ENCODE results near the gene AP5Z1.

The AP5Z1 gene

DNA sequence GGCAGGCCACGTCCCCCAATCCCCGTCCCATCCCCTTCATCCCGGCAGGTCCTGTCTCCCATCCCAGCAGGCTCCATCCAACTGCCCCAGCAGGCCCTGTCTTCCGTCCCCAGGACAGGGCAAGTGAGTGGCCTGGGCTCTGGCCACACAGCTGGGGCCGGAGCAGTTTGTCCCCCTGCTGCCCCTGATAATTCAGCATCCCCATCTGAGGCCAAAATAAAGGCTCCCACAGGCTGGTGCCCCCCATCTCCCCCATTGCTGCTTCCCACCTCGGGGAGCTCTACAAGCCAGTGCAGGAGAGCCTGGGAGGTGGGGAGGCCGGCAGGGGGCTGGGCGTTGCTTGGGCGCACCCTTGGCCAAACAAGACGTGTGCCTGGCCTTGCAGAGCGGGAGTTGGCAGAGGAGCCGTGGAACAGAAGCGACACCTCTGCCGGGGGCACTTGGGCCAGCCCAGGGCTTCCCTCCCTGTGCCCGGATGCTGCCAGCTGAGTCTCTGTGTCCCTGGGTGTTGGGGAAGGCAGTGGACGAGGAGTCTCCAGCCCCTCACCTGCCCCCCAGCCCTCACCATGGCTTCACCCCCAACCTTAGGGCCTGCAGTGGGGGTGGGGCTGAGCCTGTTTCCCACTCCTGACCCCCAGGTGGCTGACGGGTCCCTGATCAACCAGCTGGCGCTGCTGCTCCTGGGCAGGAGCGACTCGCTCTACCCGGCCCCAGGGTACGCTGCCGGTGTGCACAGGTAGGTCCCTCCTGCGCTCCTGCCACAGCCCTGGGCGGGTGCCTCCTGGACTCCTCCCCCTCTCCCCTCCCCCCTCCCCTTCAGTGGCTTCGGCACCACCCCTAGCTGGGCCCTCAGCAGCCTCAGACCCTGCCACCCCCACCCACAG is 14.0 kb downstream of the AP5Z1 start:
- H3K4me1 ChIP-seq (ENCODE audit: insufficient read depth, poor library complexity, severe bottlenecking): no peaks in the 10 kb centered on the region
- no peak overlapping the region for H3K4me3 ChIP-seq (ENCODE audit: severe bottlenecking)
- H3K27me3 ChIP-seq (ENCODE audit: insufficient read depth, poor library complexity, severe bottlenecking): no peaks in the 10 kb centered on the region
- H3K9me3 ChIP-seq (ENCODE audit: severe bottlenecking): no peaks in the 10 kb centered on the region
- peaks cover 22% of the 10 kb centered on the region for H3K36me3 ChIP-seq (ENCODE audit: low read depth)
- DNase-seq (ENCODE audit: low spot score) (peak; percentile 56), ATAC-seq (ENCODE audit: low read depth) (no peak)
- TF ChIP-seq, protein P1, sequence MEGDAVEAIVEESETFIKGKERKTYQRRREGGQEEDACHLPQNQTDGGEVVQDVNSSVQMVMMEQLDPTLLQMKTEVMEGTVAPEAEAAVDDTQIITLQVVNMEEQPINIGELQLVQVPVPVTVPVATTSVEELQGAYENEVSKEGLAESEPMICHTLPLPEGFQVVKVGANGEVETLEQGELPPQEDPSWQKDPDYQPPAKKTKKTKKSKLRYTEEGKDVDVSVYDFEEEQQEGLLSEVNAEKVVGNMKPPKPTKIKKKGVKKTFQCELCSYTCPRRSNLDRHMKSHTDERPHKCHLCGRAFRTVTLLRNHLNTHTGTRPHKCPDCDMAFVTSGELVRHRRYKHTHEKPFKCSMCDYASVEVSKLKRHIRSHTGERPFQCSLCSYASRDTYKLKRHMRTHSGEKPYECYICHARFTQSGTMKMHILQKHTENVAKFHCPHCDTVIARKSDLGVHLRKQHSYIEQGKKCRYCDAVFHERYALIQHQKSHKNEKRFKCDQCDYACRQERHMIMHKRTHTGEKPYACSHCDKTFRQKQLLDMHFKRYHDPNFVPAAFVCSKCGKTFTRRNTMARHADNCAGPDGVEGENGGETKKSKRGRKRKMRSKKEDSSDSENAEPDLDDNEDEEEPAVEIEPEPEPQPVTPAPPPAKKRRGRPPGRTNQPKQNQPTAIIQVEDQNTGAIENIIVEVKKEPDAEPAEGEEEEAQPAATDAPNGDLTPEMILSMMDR (IDR thresholded peaks at IDR 0.05; ENCODE audit: poor library complexity, severe bottlenecking): no peak
- no peak overlapping the region for H3K27ac ChIP-seq (ENCODE audit: poor library complexity, severe bottlenecking)

- ATAC-seq (ENCODE audit: low read depth) (no peak), DNase-seq (ENCODE audit: low spot score) (no peak)
- Histone ChIP-seq H3K36me3 (ENCODE audit: low read depth) (peaks cover 22% of the 10 kb centered on the region), H3K4me3 (ENCODE audit: severe bottlenecking) (no peak overlapping the region), H3K9me3 (ENCODE audit: severe bottlenecking) (no peaks in the 10 kb centered on the region), H3K4me1 (ENCODE audit: insufficient read depth, poor library complexity, severe bottlenecking) (no peaks in the 10 kb centered on the region), H3K27ac (ENCODE audit: poor library complexity, severe bottlenecking) (no peak overlapping the region), H3K27me3 (ENCODE audit: insufficient read depth, poor library complexity, severe bottlenecking) (no peaks in the 10 kb centered on the region)
- TF ChIP-seq, protein P1 (IDR thresholded peaks at IDR 0.05; ENCODE audit: poor library complexity, severe bottlenecking): no peak
Observed at GRCh38 chr7:4790078-4790465, 14.6 kb downstream of the AP5Z1 start.

DNA sequence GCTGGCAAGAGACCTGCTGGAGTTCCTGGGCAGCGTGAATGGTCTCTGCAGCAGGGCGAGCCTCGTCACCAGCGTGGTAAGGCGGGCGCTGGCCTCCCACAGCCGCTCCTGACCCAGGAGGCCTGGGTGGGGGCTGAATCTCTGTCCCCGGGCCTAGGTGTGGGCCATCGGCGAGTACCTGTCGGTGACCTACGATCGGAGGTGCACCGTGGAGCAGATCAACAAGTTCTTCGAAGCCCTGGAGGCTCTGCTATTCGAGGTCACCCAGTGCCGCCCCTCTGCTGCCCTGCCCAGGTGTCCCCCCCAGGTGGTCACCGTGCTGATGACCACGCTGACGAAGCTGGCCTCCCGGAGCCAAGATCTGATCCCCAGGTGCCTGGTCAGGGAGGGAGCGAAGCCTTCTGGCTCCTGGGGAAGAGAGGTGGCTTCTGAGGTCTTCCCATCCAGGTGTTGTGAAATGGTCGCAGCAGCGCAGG is 15.1 kb downstream of the AP5Z1 start:
- Histone ChIP-seq H3K27me3 (ENCODE audit: insufficient read depth, poor library complexity, severe bottlenecking) (no peaks in the 10 kb centered on the region), H3K4me3 (ENCODE audit: severe bottlenecking) (no peak overlapping the region), H3K36me3 (ENCODE audit: low read depth) (peaks cover 22% of the 10 kb centered on the region), H3K27ac (ENCODE audit: poor library complexity, severe bottlenecking) (no peak overlapping the region), H3K9me3 (ENCODE audit: severe bottlenecking) (no peaks in the 10 kb centered on the region), H3K4me1 (ENCODE audit: insufficient read depth, poor library complexity, severe bottlenecking) (no peaks in the 10 kb centered on the region)
- ATAC-seq (ENCODE audit: low read depth): no peak
- TF ChIP-seq, protein P1 (IDR thresholded peaks at IDR 0.05; ENCODE audit: poor library complexity, severe bottlenecking): no peak
- no peak for DNase-seq (ENCODE audit: low spot score)

DNA sequence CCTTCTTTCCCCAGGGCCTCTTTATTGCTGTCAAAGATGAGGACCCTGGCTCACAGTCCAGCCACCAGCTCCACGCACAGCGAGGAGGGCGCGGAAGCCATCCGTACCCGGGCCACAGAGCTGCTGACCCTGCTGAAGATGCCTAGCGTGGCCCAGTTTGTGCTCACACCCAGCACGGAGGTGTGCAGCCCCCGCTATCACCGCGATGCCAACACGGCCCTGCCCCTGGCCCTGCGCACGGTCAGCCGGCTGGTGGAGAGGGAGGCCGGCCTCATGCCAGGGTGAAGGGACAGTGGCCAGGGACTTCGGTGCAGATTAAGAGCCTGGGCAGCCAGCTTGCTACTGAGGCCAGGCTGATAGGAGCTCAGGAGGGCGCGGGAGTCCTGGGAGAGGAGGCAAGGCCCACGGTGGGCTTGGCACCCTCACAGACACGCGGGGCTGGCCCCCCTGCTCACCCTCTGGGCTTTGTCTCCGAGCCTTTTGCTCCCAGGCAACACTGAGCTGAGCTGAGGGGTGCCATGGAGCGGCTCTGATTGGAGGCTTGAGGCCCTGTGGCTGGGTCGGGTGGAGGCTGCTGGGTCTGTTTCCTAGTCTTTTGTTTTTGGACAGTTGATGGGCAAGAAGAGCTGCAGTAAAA is 15.8 kb downstream of the AP5Z1 start:
- ATAC-seq (ENCODE audit: low read depth): no peak
- Histone ChIP-seq H3K9me3 (ENCODE audit: severe bottlenecking) (no peaks in the 10 kb centered on the region), H3K4me1 (ENCODE audit: insufficient read depth, poor library complexity, severe bottlenecking) (no peaks in the 10 kb centered on the region), H3K27me3 (ENCODE audit: insufficient read depth, poor library complexity, severe bottlenecking) (no peaks in the 10 kb centered on the region), H3K36me3 (ENCODE audit: low read depth) (peaks cover 17% of the 10 kb centered on the region), H3K4me3 (ENCODE audit: severe bottlenecking) (no peak overlapping the region), H3K27ac (ENCODE audit: poor library complexity, severe bottlenecking) (no peak overlapping the region)
- TF ChIP-seq, protein P1 (IDR thresholded peaks at IDR 0.05; ENCODE audit: poor library complexity, severe bottlenecking): no peak
- DNase-seq (ENCODE audit: low spot score): no peak

Measured in RWPE2 (cell line).